Measurements from ENCODE around the gene RIMS4.

DNA sequence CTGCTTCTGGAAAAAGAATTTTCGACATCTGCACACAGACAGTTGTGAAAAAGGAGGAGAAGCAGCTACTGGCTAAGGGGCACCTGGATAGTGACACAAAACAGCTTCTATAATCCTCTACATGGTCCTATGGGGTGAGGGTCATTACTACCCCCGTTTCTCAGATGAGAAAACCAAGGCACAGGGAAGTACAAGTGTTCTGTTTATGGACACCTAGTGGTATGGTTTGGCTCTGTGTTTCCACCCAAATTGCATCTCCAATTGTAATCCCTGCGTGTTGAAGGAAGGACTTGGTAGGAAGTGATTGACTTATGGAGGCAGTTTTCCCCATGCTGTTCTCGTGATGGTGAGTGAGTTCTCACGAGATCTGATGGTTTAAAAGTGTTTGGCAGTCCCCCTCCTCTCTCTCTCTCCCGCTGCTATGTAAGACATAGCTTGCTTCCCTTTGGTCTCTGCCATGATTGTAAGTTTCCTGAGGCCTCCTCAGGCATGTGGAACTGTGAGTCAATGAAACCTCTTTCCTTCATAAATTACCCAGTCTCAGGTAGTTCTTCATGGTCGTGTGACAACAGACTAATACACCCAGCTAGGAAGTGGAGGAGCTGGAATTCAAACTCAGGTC is 67.2 kb downstream of the RIMS4 start:
- TF ChIP-seq POLR2A (IDR thresholded peaks at IDR 0.05; ENCODE audit: low read depth, low read length) (no peak), MXI1 (IDR thresholded peaks at IDR 0.05; ENCODE audit: low read depth, low read length) (no peak), YY1 (IDR thresholded peaks at IDR 0.05; ENCODE audit: low read depth, low read length) (no peak), ZSCAN29 (IDR thresholded peaks at IDR 0.05) (no peak), MEF2B (IDR thresholded peaks at IDR 0.05; ENCODE audit: partially characterized antibody, poor library complexity, severe bottlenecking) (no peak), RFX5 (IDR thresholded peaks at IDR 0.05; ENCODE audit: low read depth, low read length) (no peak), ESRRA (IDR thresholded peaks at IDR 0.05; ENCODE audit: low read length) (no peak), BRCA1 (IDR thresholded peaks at IDR 0.05; ENCODE audit: low read depth, low read length) (no peak)
- TF ChIP-seq, protein P1, sequence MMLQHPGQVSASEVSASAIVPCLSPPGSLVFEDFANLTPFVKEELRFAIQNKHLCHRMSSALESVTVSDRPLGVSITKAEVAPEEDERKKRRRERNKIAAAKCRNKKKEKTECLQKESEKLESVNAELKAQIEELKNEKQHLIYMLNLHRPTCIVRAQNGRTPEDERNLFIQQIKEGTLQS (IDR thresholded peaks at IDR 0.05; ENCODE audit: borderline replicate concordance, extremely low read depth, low read depth, low read length) = no peak
- TF ChIP-seq, protein P2, sequence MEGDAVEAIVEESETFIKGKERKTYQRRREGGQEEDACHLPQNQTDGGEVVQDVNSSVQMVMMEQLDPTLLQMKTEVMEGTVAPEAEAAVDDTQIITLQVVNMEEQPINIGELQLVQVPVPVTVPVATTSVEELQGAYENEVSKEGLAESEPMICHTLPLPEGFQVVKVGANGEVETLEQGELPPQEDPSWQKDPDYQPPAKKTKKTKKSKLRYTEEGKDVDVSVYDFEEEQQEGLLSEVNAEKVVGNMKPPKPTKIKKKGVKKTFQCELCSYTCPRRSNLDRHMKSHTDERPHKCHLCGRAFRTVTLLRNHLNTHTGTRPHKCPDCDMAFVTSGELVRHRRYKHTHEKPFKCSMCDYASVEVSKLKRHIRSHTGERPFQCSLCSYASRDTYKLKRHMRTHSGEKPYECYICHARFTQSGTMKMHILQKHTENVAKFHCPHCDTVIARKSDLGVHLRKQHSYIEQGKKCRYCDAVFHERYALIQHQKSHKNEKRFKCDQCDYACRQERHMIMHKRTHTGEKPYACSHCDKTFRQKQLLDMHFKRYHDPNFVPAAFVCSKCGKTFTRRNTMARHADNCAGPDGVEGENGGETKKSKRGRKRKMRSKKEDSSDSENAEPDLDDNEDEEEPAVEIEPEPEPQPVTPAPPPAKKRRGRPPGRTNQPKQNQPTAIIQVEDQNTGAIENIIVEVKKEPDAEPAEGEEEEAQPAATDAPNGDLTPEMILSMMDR (IDR thresholded peaks at IDR 0.05 in 2 of 3, conservative IDR thresholded peaks at IDR 0.05 in 1 of 3; ENCODE audit: control insufficient read depth in 2 of 3, extremely low read depth in 1 of 3, insufficient read depth in 1 of 3, low read depth in 3 of 3, low read length in 3 of 3) = no peak
- TF ChIP-seq, protein P3, sequence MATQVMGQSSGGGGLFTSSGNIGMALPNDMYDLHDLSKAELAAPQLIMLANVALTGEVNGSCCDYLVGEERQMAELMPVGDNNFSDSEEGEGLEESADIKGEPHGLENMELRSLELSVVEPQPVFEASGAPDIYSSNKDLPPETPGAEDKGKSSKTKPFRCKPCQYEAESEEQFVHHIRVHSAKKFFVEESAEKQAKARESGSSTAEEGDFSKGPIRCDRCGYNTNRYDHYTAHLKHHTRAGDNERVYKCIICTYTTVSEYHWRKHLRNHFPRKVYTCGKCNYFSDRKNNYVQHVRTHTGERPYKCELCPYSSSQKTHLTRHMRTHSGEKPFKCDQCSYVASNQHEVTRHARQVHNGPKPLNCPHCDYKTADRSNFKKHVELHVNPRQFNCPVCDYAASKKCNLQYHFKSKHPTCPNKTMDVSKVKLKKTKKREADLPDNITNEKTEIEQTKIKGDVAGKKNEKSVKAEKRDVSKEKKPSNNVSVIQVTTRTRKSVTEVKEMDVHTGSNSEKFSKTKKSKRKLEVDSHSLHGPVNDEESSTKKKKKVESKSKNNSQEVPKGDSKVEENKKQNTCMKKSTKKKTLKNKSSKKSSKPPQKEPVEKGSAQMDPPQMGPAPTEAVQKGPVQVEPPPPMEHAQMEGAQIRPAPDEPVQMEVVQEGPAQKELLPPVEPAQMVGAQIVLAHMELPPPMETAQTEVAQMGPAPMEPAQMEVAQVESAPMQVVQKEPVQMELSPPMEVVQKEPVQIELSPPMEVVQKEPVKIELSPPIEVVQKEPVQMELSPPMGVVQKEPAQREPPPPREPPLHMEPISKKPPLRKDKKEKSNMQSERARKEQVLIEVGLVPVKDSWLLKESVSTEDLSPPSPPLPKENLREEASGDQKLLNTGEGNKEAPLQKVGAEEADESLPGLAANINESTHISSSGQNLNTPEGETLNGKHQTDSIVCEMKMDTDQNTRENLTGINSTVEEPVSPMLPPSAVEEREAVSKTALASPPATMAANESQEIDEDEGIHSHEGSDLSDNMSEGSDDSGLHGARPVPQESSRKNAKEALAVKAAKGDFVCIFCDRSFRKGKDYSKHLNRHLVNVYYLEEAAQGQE (IDR thresholded peaks at IDR 0.05; ENCODE audit: low read depth, low read length) = no peak
- TF ChIP-seq, protein P4, sequence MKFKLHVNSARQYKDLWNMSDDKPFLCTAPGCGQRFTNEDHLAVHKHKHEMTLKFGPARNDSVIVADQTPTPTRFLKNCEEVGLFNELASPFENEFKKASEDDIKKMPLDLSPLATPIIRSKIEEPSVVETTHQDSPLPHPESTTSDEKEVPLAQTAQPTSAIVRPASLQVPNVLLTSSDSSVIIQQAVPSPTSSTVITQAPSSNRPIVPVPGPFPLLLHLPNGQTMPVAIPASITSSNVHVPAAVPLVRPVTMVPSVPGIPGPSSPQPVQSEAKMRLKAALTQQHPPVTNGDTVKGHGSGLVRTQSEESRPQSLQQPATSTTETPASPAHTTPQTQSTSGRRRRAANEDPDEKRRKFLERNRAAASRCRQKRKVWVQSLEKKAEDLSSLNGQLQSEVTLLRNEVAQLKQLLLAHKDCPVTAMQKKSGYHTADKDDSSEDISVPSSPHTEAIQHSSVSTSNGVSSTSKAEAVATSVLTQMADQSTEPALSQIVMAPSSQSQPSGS (IDR thresholded peaks at IDR 0.05; ENCODE audit: low read length) = no peak
- TF ChIP-seq, protein P5, sequence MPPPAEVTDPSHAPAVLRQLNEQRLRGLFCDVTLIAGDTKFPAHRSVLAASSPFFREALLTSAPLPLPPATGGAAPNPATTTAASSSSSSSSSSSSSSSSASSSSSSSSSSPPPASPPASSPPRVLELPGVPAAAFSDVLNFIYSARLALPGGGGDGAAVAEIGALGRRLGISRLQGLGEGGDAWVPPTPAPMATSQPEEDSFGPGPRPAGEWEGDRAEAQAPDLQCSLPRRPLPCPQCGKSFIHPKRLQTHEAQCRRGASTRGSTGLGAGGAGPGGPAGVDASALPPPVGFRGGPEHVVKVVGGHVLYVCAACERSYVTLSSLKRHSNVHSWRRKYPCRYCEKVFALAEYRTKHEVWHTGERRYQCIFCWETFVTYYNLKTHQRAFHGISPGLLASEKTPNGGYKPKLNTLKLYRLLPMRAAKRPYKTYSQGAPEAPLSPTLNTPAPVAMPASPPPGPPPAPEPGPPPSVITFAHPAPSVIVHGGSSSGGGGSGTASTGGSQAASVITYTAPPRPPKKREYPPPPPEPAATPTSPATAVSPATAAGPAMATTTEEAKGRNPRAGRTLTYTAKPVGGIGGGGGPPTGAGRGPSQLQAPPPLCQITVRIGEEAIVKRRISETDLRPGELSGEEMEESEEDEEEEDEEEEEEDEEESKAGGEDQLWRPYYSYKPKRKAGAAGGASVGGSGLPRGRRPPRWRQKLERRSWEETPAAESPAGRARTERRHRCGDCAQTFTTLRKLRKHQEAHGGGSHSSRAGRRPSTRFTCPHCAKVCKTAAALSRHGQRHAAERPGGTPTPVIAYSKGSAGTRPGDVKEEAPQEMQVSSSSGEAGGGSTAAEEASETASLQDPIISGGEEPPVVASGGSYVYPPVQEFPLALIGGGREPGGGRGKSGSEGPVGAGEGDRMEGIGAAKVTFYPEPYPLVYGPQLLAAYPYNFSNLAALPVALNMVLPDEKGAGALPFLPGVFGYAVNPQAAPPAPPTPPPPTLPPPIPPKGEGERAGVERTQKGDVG (CRISPR knock-in tag; IDR thresholded peaks at IDR 0.05) = no peak
